ENCODE data around the gene GRB7.
"Not testable (repeated sequence)": the region's sequence is repeated elsewhere in the genome, so short reads cannot be mapped to it uniquely, and the experiment has no call there.

Gene GRB7

GRCh38 chr17:39730095-39730921 lies 7.4 kb upstream of the GRB7 start, which contains the start of gene MIEN1:
TSS of gene MIEN1 (minus strand) at chr17:39730532. CDS start at chr17:39730495, 37 bp downstream.
- DNase-seq (ENCODE audit: low read depth in 4 of 4, low spot score in 1 of 4), result peak; percentile 89 to 93 (median 92)

DNA sequence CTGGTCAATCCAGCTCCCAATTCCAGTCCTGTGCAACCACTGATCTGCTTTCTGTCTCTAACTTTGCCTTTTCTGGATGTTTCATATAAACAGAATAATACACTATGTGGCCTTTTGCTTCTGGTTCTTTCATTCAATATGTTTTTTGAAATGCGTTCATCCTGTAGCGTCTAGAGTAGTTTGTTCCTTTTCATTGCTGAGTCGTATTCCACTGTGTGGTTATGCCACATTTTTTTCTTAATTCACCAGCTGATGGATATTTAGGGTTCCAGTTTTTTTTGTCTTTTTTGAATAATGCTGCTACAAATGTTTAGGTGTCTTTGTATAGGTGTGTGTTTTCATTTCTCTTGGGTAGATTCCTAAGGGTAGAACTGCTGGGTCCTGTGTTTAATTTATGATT lies 5.2 kb upstream of the GRB7 start:
- DNase-seq (ENCODE audit: low read depth in 4 of 4, low spot score in 1 of 4), result no peak

DNA sequence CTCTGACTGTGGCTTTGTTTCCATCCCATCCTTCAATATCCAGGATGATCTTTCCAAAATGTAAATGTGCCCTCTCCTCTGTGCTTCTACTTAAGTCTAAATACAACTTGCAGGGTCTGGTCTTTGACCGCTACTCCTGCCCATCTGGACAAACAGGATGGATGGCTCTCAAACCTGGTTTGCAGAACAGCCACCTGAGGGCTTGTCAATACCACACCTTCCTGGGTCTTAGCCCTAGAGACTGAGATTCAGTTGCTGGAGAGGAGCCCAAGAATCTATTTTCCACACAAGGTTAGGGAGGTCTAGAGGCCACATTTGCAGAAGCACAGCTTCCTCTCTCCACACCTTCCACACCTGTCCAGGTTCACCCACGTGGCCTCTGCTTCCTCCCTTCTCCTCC lies 1.9 kb upstream of the GRB7 start:
- no peak for DNase-seq (ENCODE audit: low read depth in 4 of 4, low spot score in 1 of 4)

DNA sequence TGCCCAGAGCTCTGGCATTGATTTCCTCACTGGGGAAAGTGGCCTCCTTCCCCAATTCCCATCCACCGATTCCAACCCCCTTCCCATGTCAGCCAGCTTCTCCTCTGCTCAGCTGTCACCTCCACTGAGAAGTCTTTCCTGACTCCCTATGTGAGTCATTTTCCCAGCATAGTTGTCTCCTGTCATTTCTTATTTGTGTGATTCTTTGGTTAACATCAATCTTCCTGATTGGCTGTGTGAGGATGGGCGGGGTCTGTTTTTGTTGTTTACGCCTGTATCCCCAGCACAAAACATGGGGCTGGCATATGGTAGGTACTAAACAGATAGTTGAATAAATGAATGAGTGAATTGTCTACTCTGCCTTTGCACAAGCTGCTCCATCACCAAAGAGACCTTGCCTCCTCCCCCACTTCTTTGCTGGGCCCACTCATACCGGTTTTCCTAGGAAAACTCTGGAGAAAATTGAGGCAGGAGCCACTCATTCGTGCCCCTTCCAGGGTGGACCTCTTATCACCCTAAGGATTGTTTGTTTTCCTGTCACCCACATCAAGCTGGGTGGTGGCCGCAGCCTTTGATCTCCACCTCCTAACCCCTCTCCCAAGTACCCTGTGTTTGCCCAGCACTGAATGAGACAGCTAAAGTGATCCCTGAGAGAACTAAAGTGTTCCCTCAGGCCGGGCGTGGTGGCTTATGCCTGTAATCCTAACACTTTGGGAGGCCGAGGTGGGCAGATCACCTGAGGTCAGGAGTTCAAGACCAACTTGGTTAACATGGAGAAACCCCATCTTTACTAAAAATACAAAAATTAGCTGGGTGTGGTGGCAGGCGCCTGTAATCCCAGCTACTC lies 1.2 kb upstream of the GRB7 start:
- DNase-seq (ENCODE audit: low read depth in 4 of 4, low spot score in 1 of 4), result no peak

- no peak for DNase-seq (ENCODE audit: low read depth in 4 of 4, low spot score in 1 of 4)
These were observed 455 bp upstream of the GRB7 start for GRCh38 chr17:39737206-39737759.

DNA sequence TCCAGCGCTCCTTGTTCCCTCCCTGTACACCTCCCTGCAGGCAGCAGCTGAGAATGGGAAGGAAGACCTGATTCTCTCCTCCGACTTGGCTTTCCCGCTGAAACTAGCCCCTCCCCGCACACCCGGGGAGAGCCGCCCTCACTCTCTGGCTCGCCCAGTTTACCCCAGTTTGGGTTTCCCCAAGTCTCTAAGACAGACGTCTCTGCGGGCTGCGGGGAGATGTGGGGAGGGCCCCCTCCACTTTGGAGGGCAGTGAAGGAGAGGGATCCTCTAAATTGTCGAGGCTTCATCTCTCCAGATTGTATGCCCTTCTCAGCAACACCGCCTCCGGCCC lies 797 bp downstream of the GRB7 start:
- DNase-seq (ENCODE audit: low read depth in 4 of 4, low spot score in 1 of 4), result peak in 1 of 4 experiments; percentile 50

DNA sequence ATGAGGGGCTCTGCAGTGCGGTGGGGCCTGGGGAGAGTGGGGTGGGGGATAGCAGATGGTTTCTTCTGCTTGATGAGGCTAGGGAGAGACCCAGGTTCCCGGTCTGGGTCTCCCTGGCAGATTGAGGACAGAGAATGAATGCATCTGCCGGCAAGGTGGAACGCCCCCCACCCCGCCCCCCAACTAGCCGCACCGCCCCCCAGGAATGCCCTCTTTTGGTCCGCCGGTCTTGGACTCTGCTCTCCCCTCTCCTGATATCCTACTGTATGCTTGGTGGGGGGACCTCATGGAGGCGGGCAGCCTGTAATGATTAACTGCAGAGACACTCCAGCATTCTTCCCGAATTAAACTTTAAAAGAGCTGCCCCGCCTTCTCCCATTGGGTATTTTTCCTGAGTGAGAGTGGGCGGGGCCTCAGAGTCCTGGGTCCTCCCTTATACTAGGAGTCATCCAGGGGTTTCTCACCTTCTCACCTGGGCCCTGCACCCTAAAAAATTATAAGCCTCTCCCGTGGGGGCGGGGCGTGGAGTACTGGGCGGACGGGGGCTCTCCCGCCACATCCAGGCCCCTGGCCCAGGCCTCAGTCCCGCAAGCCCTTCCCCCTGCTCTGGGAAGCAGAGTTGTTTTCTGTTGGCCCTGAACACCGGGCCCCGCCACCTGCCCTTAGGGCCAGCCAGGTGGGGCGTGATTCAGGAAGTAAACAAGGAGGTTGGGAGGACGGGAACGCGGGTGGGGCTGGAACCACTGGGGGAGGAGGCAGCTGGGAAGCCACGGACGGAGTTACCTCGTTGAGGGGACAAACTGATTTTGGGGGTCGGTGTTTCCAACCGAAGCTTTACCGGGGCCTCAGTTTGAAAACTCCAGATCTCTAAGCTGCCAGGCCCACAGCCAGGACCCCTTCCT lies 1.5 kb downstream of the GRB7 start:
- DNase-seq (ENCODE audit: low read depth in 4 of 4, low spot score in 1 of 4), result no peak

DNA sequence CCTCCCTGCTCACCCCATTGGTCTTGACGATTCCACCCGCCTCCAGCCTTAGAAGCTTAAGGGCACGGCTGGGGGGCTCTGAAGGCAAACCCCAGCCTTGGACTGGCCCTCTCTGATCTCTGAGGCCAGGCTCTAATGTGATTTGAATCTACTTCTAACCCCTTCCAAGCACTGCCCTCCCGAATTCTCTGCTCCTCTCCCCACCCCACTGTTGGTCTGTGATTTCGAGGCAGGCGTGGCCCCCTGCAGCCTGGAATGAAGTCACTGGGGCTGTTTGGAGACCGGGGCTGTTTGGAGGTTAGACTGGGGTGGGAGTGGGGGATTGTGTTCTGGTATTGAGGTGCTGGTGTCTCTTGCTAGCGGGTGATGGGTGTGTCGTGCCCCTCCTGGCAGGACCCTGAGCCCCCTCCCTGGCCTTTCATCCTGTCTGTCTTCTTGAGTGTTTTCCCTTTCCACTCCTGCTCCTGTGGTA lies 2.2 kb downstream of the GRB7 start:
- DNase-seq (ENCODE audit: low read depth in 4 of 4, low spot score in 1 of 4), result no peak

DNA sequence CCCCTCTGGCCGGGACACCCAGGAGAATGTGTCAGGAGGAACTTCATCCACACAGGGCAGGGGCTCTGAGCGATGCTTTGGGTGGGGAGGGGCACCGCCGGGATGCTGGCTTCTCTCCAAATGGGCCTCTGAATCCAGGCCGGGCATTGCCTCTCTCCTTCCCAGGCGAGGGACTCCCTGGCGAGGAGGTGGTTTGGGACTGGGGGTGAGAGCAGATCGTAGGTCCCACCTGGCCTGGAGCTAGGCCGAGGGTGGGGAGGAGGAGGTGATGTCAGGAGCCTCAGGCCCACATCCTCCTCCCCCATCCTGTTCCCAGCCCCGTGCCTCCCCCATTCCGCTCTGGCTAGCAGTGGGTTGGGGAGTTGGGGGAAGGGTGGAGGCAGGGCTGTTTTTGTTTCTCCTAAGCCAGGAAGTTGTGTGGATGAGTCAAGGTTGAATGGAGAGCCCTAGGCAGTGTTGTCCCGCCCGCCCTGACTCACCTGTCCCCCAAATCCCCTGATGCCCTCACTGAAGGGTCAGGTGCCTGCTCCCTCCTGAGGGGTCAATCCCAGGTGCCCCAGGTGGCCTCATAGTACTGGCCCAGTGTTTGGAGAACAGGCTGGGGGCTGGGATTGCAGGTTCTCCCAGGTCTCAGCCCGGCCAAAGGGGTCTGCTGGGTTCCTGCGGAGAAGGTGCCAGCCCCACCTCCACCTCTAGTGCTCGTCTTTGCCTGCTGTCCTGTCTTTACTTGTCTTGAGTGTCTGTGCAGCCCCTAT lies 2.8 kb downstream of the GRB7 start:
- DNase-seq (ENCODE audit: low read depth in 4 of 4, low spot score in 1 of 4), result no peak

DNA sequence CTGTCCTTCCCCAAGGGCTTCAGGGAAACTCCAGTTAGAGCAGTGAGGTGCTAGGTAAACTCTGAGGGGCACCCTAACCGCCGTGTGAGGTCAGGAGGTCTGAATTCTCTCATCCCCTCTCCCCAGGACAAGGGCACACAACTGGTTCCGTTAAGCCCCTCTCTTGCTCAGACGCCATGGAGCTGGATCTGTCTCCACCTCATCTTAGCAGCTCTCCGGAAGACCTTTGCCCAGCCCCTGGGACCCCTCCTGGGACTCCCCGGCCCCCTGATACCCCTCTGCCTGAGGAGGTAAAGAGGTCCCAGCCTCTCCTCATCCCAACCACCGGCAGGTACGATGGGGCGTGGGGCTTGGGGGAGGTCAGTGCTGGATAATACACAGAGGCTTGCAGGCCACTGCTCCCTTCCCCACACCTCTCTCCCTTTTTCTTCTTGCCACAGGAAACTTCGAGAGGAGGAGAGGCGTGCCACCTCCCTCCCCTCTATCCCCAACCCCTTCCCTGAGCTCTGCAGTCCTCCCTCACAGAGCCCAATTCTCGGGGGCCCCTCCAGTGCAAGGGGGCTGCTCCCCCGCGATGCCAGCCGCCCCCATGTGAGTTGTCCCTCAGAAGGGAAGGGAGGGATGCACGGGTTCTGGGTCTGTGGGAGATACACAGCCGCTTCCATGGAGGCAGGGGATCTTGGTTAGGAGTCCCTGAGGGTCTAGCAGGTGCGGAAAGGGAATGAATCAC lies 4.6 kb downstream of the GRB7 start:
- DNase-seq (ENCODE audit: low read depth in 4 of 4, low spot score in 1 of 4), result no peak

GRCh38 chr17:39742856-39743436 lies 5.2 kb downstream of the GRB7 start:
- DNase-seq (ENCODE audit: low read depth in 4 of 4, low spot score in 1 of 4), result no peak

DNA sequence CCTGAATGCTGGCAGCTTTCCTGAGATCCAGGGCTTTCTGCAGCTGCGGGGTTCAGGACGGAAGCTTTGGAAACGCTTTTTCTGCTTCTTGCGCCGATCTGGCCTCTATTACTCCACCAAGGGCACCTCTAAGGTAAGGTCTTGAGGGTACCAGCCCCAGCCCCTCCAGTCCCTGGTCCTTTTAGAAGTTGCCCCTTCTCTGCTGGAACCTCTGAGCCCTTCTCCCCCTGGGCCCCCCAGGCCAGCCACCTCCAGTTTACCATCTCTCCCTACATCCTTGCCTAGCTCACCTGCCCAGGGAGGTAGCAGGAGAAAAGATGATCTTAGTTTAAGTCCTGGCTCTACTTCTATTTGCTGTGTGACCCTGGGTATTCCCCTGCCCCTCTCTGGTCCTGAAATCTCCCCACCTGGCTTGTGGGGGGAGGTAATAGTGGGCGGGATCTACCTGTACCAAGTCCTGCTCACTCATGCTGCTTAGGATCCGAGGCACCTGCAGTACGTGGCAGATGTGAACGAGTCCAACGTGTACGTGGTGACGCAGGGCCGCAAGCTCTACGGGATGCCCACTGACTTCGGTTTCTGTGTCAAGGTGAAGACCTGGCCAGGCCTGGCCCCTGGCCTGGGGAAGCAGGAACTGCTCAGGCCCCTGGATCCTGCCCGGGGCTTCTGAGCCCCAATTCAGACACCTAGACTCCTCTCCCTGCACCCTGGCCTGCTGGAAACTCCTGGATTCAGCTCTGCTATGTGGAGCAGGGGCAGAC lies 6.5 kb downstream of the GRB7 start:
- no peak for DNase-seq (ENCODE audit: low read depth in 4 of 4, low spot score in 1 of 4)

- no peak for DNase-seq (ENCODE audit: low read depth in 4 of 4, low spot score in 1 of 4)
These were observed 7.1 kb downstream of the GRB7 start for GRCh38 chr17:39744836-39745215.

- DNase-seq (ENCODE audit: low read depth in 4 of 4, low spot score in 1 of 4), result no peak
These were observed 7.8 kb downstream of the GRB7 start for GRCh38 chr17:39745335-39746144.

GRCh38 chr17:39746145-39746461 lies 8.4 kb downstream of the GRB7 start:
- DNase-seq (ENCODE audit: low read depth in 4 of 4, low spot score in 1 of 4), result no peak

GRCh38 chr17:39747745-39748144 lies 10.0 kb downstream of the GRB7 start:
- no peak for DNase-seq (ENCODE audit: low read depth in 4 of 4, low spot score in 1 of 4)

GRCh38 chr17:39748444-39749034 lies 10.8 kb downstream of the GRB7 start:
- not testable (repeated sequence) for DNase-seq (ENCODE audit: low read depth in 4 of 4, low spot score in 1 of 4)

Data from stimulated activated CD4-positive, alpha-beta T cell treated with anti-CD3 and anti-CD28 coated beads, Interleukin-1b, Interleukin-23, amount 100 ng/mL, for 24 hours (primary cell).